PC-3 (cell line): ENCODE results near the gene LIMS2. TPM values are rescaled to one million over a fixed set of nuclear protein-coding genes. Genes with fewer than 3 reads are reported as not detected.

Source experiments
- ATAC-seq: fragments of 200-7000 bp; cut with Tn5 transposase; 2 replicates; pipeline ENCODE4 v1.9.1; 2020; ENCODE audit warnings: mild to moderate bottlenecking, moderate library complexity
- BruUV-seq: library from RNA; stranded (reverse); fragments of 400-500 nt; replicated peaks from 2 replicates; lab custom pipeline; 2021; lab: Mats Ljungman, UMichigan
- CTCF ChIA-PET: fragments of 300-600 bp; sonication (Branson Sonifier 250); formaldehyde crosslinking; loops from one replicate; lab custom pipeline; 2022; ENCODE audit warnings: antibody characterized with exemption; lab: Charles Lee
- POLR2A ChIA-PET: fragments of 300-600 bp; sonication (Branson Sonifier 250); formaldehyde crosslinking; loops from one replicate; lab custom pipeline; 2022; ENCODE audit warnings: antibody characterized with exemption; ENCODE audit not compliant: unreplicated experiment; lab: Charles Lee
- DNase-seq: peaks from one replicate; pipeline ENCODE4 v3.0.0-alpha.2; 2015
- H2AFZ ChIP-seq: fragments of 300-600 bp; sonication (generic); 2 replicates; pipeline ENCODE4 v1.6.0; 2016; ENCODE audit warnings: antibody characterized with exemption, low read length
- H3F3A ChIP-seq: fragments of 300-600 bp; sonication (generic); one replicate; pipeline ENCODE4 v1.6.0; 2017; ENCODE audit warnings: antibody characterized with exemption, low read length, control low read depth, mild to moderate bottlenecking; ENCODE audit not compliant: unreplicated experiment
- H3K27ac ChIP-seq: fragments of 300-600 bp; sonication (generic); 2 replicates; pipeline ENCODE4 v1.5.1; 2016; ENCODE audit warnings: mild to moderate bottlenecking, low read length
- H3K27me3 ChIP-seq: fragments of 300-600 bp; sonication (generic); 2 replicates; pipeline ENCODE4 v1.6.1; 2016; ENCODE audit warnings: low read length, mixed read lengths
- H3K36me3 ChIP-seq: fragments of 300-600 bp; sonication (generic); 2 replicates; pipeline ENCODE4 v1.6.1; 2016; ENCODE audit warnings: low read depth, mixed run types, low read length, mixed read lengths
- H3K4me1 ChIP-seq: fragments of 300-600 bp; sonication (generic); 2 replicates; pipeline ENCODE4 v1.5.1; 2016; ENCODE audit warnings: low read length; ENCODE audit not compliant: insufficient read depth
- H3K4me2 ChIP-seq: fragments of 300-600 bp; sonication (generic); 2 replicates; pipeline ENCODE4 v1.6.0; 2016; ENCODE audit warnings: low read length
- H3K4me3 ChIP-seq: fragments of 300-600 bp; sonication (generic); 2 replicates; pipeline ENCODE4 v1.5.1; 2016; ENCODE audit warnings: mild to moderate bottlenecking, low read length, mixed read lengths
- H3K79me2 ChIP-seq: fragments of 300-600 bp; sonication (generic); 2 replicates; pipeline ENCODE4 v1.6.1; 2017; ENCODE audit warnings: low read length, mixed read lengths
- H3K9ac ChIP-seq: fragments of 300-600 bp; sonication (generic); 2 replicates; pipeline ENCODE4 v1.6.0; 2016; ENCODE audit warnings: mild to moderate bottlenecking, low read length
- H3K9me2 ChIP-seq: fragments of 300-600 bp; sonication (generic); replicated peaks from 2 replicates; pipeline ENCODE4 v1.6.1; 2016; ENCODE audit warnings: mixed run types, low read length, mixed read lengths
- H3K9me3 ChIP-seq: fragments of 300-600 bp; sonication (generic); 2 replicates; pipeline ENCODE4 v1.6.1; 2016; ENCODE audit warnings: low read length, mixed read lengths
- H4K20me1 ChIP-seq: fragments of 300-600 bp; sonication (generic); 2 replicates; pipeline ENCODE4 v1.6.1; 2016; ENCODE audit warnings: low read length, mixed read lengths
- CTCF ChIP-seq: fragments of 300-600 bp; sonication (generic); conservative IDR thresholded peaks from 2 replicates; pipeline ENCODE4 v1.5.1; 2017; ENCODE audit warnings: antibody characterized with exemption, low read depth, mild to moderate bottlenecking, low read length
- EZH2 ChIP-seq: fragments of 300-600 bp; sonication (generic); IDR thresholded peaks from one replicate; pipeline ENCODE4 v1.6.1; 2017; ENCODE audit warnings: antibody characterized with exemption, mild to moderate bottlenecking, low read length; ENCODE audit not compliant: unreplicated experiment
- EZH2phosphoT487 ChIP-seq: fragments of 300-600 bp; sonication (generic); IDR thresholded peaks from 2 replicates; pipeline ENCODE4 v1.6.1; 2018; ENCODE audit warnings: mild to moderate bottlenecking, antibody characterized with exemption, low read length, borderline replicate concordance
- intact Hi-C: fragments of 100-400 bp; cut with micrococcal nuclease; formaldehyde crosslinking; loops from 2 replicates; pipeline ENCODE4 v1.9.0; 2023
- total RNA-seq: library from RNA; depleted of rRNA; stranded (reverse); fragments of >200 nt; gene quantifications from 2 replicates; pipeline ENCODE4 v1.2.3, GENCODE V29; 2014

Gene LIMS2
- total RNA-seq, 1 experiment from 2014 or later: 5.0 TPM

- peaks cover 9% of the 10 kb centered on the region for H3F3A ChIP-seq
- H2AFZ ChIP-seq: 0 out of 2 replicates have a peak overlapping the region, but pooled peaks have one; percentile 4
- ATAC-seq: peak; percentile 84
- no TSS peak for BruUV-seq
- H3K27ac ChIP-seq: peak overlapping the region; percentile 83
- POLR2A ChIA-PET: interaction anchor here (0.7 kb wide), 1 partner anchor 62 kb away, joined by 4 read pairs; no protein-coding TSS in a partner anchor
- H3K36me3 ChIP-seq: no peaks in the 10 kb centered on the region
- no peak overlapping the region for H3K9ac ChIP-seq
- TF ChIP-seq CTCF (no peak), EZH2 (no peak), EZH2phosphoT487 (no peak)
- peak overlapping the region; percentile 54; the same call in 1 of the 2 replicates for H3K4me2 ChIP-seq
- H4K20me1 ChIP-seq: no peaks in the 10 kb centered on the region
- intact Hi-C loops: no loop called here
- CTCF ChIA-PET: no interaction called here
- no peaks in the 10 kb centered on the region for H3K9me2 ChIP-seq
- H3K9me3 ChIP-seq: peaks cover 8% of the 10 kb centered on the region; the same call in 1 of the 2 replicates
- no peak for DNase-seq
- H3K4me1 ChIP-seq: peaks cover 40% of the 10 kb centered on the region
- no peaks in the 10 kb centered on the region for H3K79me2 ChIP-seq
- H3K4me3 ChIP-seq: no peak overlapping the region
- H3K27me3 ChIP-seq: no peaks in the 10 kb centered on the region
Observed at GRCh38 chr2:127597046-127597983, 78.0 kb downstream of the LIMS2 start.

- DNase-seq (no peak), ATAC-seq (no peak)
- H2AFZ ChIP-seq: no peak overlapping the region
- no peaks in the 10 kb centered on the region for H4K20me1 ChIP-seq
- CTCF ChIA-PET: no interaction called here
- no peaks in the 10 kb centered on the region for H3K79me2 ChIP-seq
- POLR2A ChIA-PET: no interaction called here
- H3K4me2 ChIP-seq: no peak overlapping the region
- H3K4me1 ChIP-seq: peaks cover 44% of the 10 kb centered on the region
- peaks cover 2% of the 10 kb centered on the region; the same call in 1 of the 2 replicates for H3K9me3 ChIP-seq
- no peak overlapping the region for H3K4me3 ChIP-seq
- H3F3A ChIP-seq: peaks cover 9% of the 10 kb centered on the region
- intact Hi-C loops: no loop called here
- no TSS peak for BruUV-seq
- H3K9ac ChIP-seq: no peak overlapping the region
- no peaks in the 10 kb centered on the region for H3K9me2 ChIP-seq
- H3K27ac ChIP-seq: peak overlapping the region; percentile 83
- no peak for TF ChIP-seq EZH2
- no peak for TF ChIP-seq CTCF
- no peak for TF ChIP-seq EZH2phosphoT487
- no peaks in the 10 kb centered on the region for H3K36me3 ChIP-seq
- no peaks in the 10 kb centered on the region for H3K27me3 ChIP-seq
Observed at GRCh38 chr2:127596311-127597045, 78.9 kb downstream of the LIMS2 start.
